Psoas muscle (tissue), 8 donors: Measurements from ENCODE around the gene PHF11. TPM values are rescaled to one million over a fixed set of nuclear protein-coding genes. Genes with fewer than 3 reads are reported as not detected.
"Not testable (repeated sequence)": the region's sequence is repeated elsewhere in the genome, so short reads cannot be mapped to it uniquely, and the experiment has no call there.

Source experiments
- ATAC-seq, 4 donors: fragments of 200-7000 bp; cut with Tn5 transposase; one replicate each; pipeline ENCODE4 v1.9.1; 2020; ENCODE audit warnings: moderate library complexity in 3 of 4, mild to moderate bottlenecking in 2 of 4
- DNase-seq, 2 donors: peaks; one replicate each; pipeline ENCODE4 v3.0.0-alpha.2; 2020
- H3K27ac ChIP-seq: fragments of 200-600 bp; one replicate; pipeline ENCODE4 v1.8.0; 2022
- H3K27me3 ChIP-seq, 3 donors: fragments of 200-600 bp in 1 of 3; one replicate each; pipeline versions ENCODE4 v1.6.1 to v1.8.0; 2013 to 2022; ENCODE audit warnings: low read length in 2 of 3, mild to moderate bottlenecking in 2 of 3, moderate library complexity in 1 of 3; ENCODE audit not compliant: insufficient read depth in 3 of 3
- H3K36me3 ChIP-seq, 2 donors: fragments of 200-600 bp in 1 of 2; one replicate each; pipeline versions ENCODE4 v1.6.1 to v1.8.0; 2013 to 2022; ENCODE audit warnings: low read depth in 1 of 2, mild to moderate bottlenecking in 1 of 2, moderate library complexity in 1 of 2; ENCODE audit not compliant: insufficient read depth in 1 of 2
- H3K4me1 ChIP-seq: fragments of 200-600 bp; one replicate; pipeline ENCODE4 v1.8.0; 2022
- H3K4me3 ChIP-seq: fragments of 200-600 bp; one replicate; pipeline ENCODE4 v1.8.0; 2022; ENCODE audit warnings: mild to moderate bottlenecking
- H3K9me3 ChIP-seq: fragments of 200-600 bp; one replicate; pipeline ENCODE4 v1.8.0; 2022
- WGBS, 3 donors: extraction: QIAGEN DNeasy Blood & Tissue Kit; methylation state at CpG; one replicate each; pipeline versions ENCODE4 v1.1.6 to v1.1.7; 2013; 5-methylcytosine and 5-hydroxymethylcytosine counted together
- intact Hi-C, 2 donors: fragments of 100-400 bp; cut with DNase I; formaldehyde crosslinking; loops; one replicate each; pipeline versions ENCODE4 v1.11.0 to v1.14.2; 2022
- polyA plus RNA-seq, 3 donors: library from polyadenylated mRNA; stranded (reverse); fragments of 200-250 nt; gene quantifications; one replicate each; pipeline ENCODE4 v1.2.3, GENCODE V29; 2013
- total RNA-seq, 4 donors: library from RNA; stranded (reverse); fragmentation: NEBNext Ultra II Directional in 2 of 4; extraction: Animal tissue kit (Norgen Biotek cat#: 25700) in 2 of 4; gene quantifications; one replicate each; pipeline versions ENCODE4 v1.2.1 to v1.2.4, GENCODE V29; 2021 to 2023
- TF ChIP-seq, protein P1 (sequence below): fragments of 200-600 bp; IDR thresholded peaks from one replicate; pipeline ENCODE4 v1.8.0; 2022; ENCODE audit warnings: antibody characterized with exemption
- donor health status: healthy with polysubstance abuse.
- donor health status: DM: no; HTN: no; CAD: no; lungs with moderate emphysema.
- donor health status: Bipolar disorder and iron deficiency.
- donor health status: healthy.
- donor health status: DM: yes; HTN: yes; CAD: no.
- donor health status: DM: no; HTN: no; CAD: no.
- donor health status: DM: no; HTN: no; CAD: no.
- donor health status: DM: yes; HTN: yes; CAD: no.

Gene PHF11
- total and polyA plus RNA-seq, 7 donors, result 8.2 to 17.8 (median 10.7) TPM

DNA sequence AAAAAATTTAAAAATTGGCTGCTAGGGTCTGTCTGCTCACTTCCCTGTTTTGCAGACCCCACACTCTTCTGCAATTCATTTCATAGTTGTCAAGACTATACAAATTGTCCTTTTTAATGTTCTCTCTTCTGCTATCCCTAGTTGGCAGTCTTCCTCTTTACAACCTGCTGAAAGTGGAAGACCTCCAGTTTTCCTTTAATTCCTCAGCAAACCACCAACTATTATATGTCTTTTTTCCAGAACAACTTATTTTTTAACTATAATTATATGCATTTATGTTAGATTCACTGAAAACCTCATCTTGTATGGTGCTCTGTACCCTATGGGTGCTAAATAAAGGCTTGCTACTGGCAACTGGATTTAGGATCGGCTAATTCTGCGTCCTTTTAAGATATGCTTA lies 1.1 kb upstream of the PHF11 start:
- peak overlapping the region; percentile 94 for H3K27ac ChIP-seq
- no peak for ATAC-seq
- TF ChIP-seq, protein P1, sequence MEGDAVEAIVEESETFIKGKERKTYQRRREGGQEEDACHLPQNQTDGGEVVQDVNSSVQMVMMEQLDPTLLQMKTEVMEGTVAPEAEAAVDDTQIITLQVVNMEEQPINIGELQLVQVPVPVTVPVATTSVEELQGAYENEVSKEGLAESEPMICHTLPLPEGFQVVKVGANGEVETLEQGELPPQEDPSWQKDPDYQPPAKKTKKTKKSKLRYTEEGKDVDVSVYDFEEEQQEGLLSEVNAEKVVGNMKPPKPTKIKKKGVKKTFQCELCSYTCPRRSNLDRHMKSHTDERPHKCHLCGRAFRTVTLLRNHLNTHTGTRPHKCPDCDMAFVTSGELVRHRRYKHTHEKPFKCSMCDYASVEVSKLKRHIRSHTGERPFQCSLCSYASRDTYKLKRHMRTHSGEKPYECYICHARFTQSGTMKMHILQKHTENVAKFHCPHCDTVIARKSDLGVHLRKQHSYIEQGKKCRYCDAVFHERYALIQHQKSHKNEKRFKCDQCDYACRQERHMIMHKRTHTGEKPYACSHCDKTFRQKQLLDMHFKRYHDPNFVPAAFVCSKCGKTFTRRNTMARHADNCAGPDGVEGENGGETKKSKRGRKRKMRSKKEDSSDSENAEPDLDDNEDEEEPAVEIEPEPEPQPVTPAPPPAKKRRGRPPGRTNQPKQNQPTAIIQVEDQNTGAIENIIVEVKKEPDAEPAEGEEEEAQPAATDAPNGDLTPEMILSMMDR, result no peak
- no peaks in the 10 kb centered on the region for H3K27me3 ChIP-seq
- peak overlapping the region; percentile 87 for H3K4me3 ChIP-seq
- 20 to 34% (median 30%) methylated on average over 2 of the region's 2 CpGs for WGBS, 3 donors
- peaks cover 0 to 13% of the 10 kb centered on the region in 2 donors for H3K36me3 ChIP-seq
- H3K4me1 ChIP-seq, result peaks cover 4% of the 10 kb centered on the region
- intact Hi-C loops, result loop anchor here in 1 of 2 donors (5.0 to 10.0 kb wide), 2 partner anchors 52 to 110 kb away; partner anchors contain the start of genes CAB39L and SETDB2
- no peak for DNase-seq
- no peaks in the 10 kb centered on the region for H3K9me3 ChIP-seq

DNA sequence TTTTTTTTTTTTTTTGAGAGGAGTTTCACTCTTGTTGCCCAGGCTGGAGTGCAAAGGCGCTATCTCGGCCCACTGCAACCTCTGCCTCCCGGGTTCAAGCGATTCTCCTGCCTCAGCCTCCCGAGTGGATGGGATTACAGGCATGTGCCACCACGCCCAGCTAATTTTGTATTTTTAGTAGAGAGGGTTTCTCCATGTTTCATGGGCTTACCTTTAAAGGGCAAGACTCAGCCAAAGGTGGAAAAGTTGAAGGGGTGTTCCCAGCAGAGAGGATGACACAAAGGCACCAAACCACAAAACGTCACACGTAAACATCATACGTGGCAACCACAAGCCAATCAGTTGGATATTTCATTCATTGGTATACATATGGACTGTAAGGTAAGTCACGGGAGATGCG lies 1.1 kb downstream of the PHF11 start:
- ATAC-seq, H3K4me1 ChIP-seq, H3K36me3 ChIP-seq, H3K9me3 ChIP-seq, DNase-seq, H3K27me3 ChIP-seq: not testable (repeated sequence)
- WGBS, 3 donors, result 62 to 72% (median 70%) methylated on average over 11 of the region's 11 CpGs
- peak overlapping the region; percentile 94 for H3K27ac ChIP-seq
- intact Hi-C loops, result loop anchor here (2.0 to 10.0 kb wide), 2 partner anchors 52 to 108 kb away; partner anchors contain the start of genes CAB39L (in 1 of the 2) and SETDB2 (in 1 of the 2)
- peak overlapping the region; percentile 87 for H3K4me3 ChIP-seq

DNA sequence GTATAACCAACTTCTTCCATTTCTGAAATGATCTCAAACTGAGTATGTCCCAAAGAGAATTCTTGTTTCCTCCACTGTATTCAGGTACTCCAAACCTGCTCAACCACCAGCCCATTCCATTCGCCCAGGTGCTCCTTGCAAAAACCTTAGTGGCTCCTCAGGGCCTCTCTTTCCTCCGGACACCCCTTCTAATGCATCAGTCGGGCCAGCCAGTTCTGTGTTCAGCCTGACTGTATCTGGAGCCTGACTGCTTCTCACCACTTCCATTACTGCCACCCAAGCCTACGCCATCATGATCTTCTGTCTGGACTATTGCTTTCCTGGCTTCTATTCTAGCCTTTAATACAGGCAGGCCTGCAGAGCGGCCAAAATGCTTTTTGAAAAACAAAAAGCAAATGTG lies 1.5 kb downstream of the PHF11 start:
- no peak for DNase-seq
- Histone ChIP-seq H3K27ac (peak overlapping the region; percentile 94), H3K4me1 (peaks cover 4% of the 10 kb centered on the region), H3K36me3 (peaks cover 0 to 3% of the 10 kb centered on the region in 2 donors), H3K9me3 (no peaks in the 10 kb centered on the region), H3K27me3 (no peaks in the 10 kb centered on the region), H3K4me3 (no peak overlapping the region)
- WGBS, 3 donors, result 70 to 79% (median 70%) methylated on average over 5 of the region's 5 CpGs
- no peak for ATAC-seq
- intact Hi-C loops, result loop anchor here (2.0 to 10.0 kb wide), 2 partner anchors 52 to 108 kb away; partner anchors contain the start of genes CAB39L (in 1 of the 2) and SETDB2 (in 1 of the 2)
- TF ChIP-seq, protein P1, result no peak

DNA sequence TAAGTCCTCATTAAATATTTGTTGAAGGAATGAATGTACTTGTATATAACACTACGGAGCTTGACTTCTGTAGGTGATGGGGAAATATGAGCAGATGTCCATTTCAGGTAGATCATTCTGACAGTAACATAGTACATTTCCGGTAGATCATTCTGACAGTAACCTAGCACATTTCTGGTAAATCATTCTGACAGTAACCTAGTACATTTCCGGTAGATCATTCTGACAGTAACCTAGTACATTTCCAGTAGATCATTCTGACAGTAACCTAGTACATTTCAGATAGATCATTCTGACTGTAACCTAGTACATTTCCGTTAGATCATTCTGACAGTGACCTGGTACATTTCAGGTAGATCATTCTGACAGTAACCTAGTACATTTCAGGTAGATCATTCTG lies 2.5 kb downstream of the PHF11 start:
- intact Hi-C loops, result loop anchor here in 1 of 2 donors (10.0 kb wide), 1 partner anchor 107 kb away; no protein-coding TSS in a partner anchor
- Histone ChIP-seq H3K9me3 (no peaks in the 10 kb centered on the region), H3K27me3 (no peaks in the 10 kb centered on the region), H3K4me1 (peaks cover 4% of the 10 kb centered on the region), H3K36me3 (peaks cover 0 to 3% of the 10 kb centered on the region in 2 donors), H3K27ac (no peak overlapping the region), H3K4me3 (no peak overlapping the region)
- WGBS, 3 donors, result 63 to 82% (median 65%) methylated on average over 4 of the region's 4 CpGs
- ATAC-seq (no peak), DNase-seq (no peak)
- TF ChIP-seq, protein P1, result no peak

DNA sequence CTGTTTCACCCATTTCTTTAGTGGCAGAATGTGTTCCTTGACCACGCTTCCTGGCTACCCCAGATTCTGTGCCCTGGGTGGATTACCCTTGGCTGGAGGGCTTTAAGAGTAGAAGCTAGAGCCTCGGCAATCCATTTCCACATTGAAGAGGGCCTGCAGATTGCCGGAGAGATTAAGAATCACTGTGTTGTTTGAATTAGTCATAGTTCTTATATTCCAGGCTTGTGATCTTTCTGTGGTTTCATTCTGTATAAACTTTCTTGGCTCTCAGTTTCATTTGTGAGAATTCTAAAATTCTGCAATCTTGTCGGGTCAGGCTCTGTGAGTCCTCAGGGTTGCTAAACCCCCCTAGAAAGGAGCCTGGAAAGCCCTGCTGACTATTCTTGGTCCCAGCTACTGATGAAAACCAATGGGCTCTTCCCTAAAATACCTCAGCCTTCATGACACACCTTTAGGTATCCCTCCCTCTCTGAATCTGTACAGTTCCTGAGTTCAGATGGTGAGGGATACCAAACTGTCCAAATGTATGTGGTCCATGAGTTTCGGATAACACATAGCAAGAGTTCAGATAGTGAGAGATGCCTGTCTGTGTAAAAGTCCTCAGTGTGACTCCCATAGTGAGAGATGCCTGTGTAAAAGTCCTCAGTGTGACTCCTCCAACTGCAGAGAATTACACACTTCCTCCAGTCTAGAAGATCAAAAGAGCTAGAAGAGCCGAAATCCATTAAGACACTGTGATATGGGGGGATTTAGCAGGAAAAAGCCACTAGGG lies 4.3 kb downstream of the PHF11 start:
- no peak for ATAC-seq
- WGBS, 3 donors, result 46 to 76% (median 53%) methylated on average over 6 of the region's 6 CpGs
- no peak for DNase-seq
- TF ChIP-seq, protein P1, result no peak
- no peaks in the 10 kb centered on the region for H3K27me3 ChIP-seq
- no peaks in the 10 kb centered on the region for H3K9me3 ChIP-seq
- intact Hi-C loops, result loop anchor here in 1 of 2 donors (10.0 kb wide), 1 partner anchor 105 kb away; no protein-coding TSS in a partner anchor
- peaks cover 0 to 3% of the 10 kb centered on the region in 2 donors for H3K36me3 ChIP-seq
- H3K4me3 ChIP-seq, result no peak overlapping the region
- H3K27ac ChIP-seq, result no peak overlapping the region
- H3K4me1 ChIP-seq, result no peaks in the 10 kb centered on the region
